Right ventricle myocardium superior (tissue), 1 donor: Measurements from ENCODE around the gene CARMIL3. TPM values are rescaled to one million over a fixed set of nuclear protein-coding genes. Genes with fewer than 3 reads are reported as not detected.

Source experiments
- ATAC-seq: fragments of 200-7000 bp; cut with Tn5 transposase; one replicate; pipeline ENCODE4 v1.9.1; 2020; ENCODE audit warnings: mild to moderate bottlenecking; ENCODE audit not compliant: poor library complexity
- DNase-seq: peaks from one replicate; pipeline ENCODE4 v3.0.0-alpha.2; 2020
- intact Hi-C: fragments of 100-400 bp; cut with DNase I; formaldehyde crosslinking; loops from one replicate; pipeline ENCODE4 v1.11.2; 2022
- total RNA-seq: library from RNA; stranded (reverse); fragmentation: NEBNext Ultra II Directional; extraction: Animal tissue kit (Norgen Biotek cat#: 25700); gene quantifications from one replicate; pipeline ENCODE4 v1.2.1, GENCODE V29; 2021
- donor health status: DM: no; HTN: yes; CAD: no; lungs with severe emphysema.

CARMIL3 gene
- total RNA-seq, 1 donor from 2014 or later, result 0.08 TPM

DNA sequence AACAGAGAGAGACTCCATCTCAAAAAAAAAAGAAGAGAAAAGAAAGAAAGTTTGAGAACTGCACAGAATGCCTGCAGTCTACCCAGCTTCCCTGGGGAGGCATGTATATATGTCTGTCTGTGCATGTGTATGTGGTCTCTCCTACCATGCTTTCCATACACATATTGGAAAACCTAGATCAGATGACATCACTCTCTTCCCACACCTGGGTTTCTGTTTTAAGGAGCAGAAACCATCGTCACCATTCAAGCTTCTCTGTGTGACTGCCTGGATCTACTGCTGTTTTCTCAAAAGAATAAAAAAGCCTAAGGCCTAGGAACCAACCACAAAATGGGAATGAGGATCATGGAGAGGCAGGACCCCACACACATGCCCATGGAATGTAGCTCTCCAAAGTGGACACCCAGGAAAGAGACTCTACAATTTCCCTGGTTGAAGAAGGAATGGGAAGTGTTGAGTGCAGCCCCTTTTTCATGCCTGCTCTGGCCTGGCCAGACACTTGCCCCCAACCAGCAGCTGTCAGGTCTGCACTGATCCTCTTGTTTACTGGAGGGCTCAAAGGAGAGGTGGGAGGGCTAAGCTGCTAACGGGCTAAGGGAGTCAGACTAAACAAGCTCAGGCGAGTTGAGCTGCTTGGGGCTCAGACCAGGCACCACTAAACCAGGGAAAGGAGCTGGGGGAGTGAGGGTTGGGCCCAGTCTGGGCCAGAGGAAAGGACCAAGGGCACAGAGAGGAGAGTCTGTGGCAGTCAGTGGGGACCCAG is 34.6 kb downstream of the CARMIL3 start:
- ATAC-seq, result no peak
- intact Hi-C loops, result loop anchor here (10.0 kb wide), 1 partner anchor 102 kb away; the partner anchor contains the start of gene DHRS4L2
- no peak for DNase-seq

- ATAC-seq (no peak), DNase-seq (no peak)
- intact Hi-C loops, result loop anchor here (10.0 kb wide), 1 partner anchor 102 kb away; the partner anchor contains the start of gene DHRS4L2
These were observed 35.2 kb downstream of the CARMIL3 start for GRCh38 chr14:24087004-24087403.

GRCh38 chr14:24088095-24088494 is 36.3 kb downstream of the CARMIL3 start:
- ATAC-seq, result no peak
- intact Hi-C loops, result loop anchor here (10.0 kb wide), 1 partner anchor 103 kb away; the partner anchor contains the start of gene DHRS4L2
- DNase-seq, result no peak

DNA sequence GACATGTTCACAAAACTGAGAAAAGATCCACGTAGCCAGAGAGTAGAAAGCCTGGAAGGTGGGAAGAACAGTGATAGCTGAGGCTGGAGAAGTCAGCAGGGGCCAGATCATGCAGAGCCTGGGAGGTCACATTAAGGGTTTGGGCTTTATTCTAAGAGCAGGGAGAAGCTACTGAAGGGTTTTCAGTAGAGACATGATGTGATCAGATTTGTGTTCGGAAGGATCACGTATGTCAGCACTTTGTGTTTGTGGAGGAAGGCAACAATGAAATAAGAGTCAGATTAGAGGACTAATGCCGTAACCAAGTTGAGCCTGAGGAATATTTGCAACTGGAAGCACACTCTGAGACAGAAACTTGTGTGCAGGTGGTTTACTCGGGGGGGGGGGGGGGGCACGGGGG is 38.1 kb downstream of the CARMIL3 start:
- intact Hi-C loops, result loop anchor here (2.0 to 10.0 kb wide), 3 partner anchors 33 to 105 kb away; partner anchors contain the start of gene DHRS4L2
- DNase-seq (no peak), ATAC-seq (no peak)

DNA sequence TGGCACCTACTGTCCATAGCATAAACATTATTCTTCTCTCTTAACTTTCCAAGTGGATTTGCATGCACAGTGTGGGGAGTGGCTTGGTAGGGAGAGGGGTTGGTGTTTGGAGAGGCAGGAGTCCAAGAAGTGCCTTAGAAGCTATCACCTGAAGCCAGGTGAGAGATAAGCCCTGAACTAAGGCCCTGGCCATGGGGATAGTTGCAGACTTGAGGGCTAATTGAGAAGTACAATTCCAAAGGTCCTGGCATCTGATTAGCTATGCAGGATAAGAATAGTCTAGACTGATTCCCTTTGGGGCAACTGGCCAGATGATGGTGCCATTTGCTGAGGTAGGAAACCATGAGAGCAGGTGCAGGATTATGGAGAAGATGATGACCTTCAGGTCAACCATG is 40.3 kb downstream of the CARMIL3 start:
- intact Hi-C loops, result loop anchor here (5.0 kb wide), 1 partner anchor 35 kb away; no protein-coding TSS in a partner anchor
- no peak for ATAC-seq

DNA sequence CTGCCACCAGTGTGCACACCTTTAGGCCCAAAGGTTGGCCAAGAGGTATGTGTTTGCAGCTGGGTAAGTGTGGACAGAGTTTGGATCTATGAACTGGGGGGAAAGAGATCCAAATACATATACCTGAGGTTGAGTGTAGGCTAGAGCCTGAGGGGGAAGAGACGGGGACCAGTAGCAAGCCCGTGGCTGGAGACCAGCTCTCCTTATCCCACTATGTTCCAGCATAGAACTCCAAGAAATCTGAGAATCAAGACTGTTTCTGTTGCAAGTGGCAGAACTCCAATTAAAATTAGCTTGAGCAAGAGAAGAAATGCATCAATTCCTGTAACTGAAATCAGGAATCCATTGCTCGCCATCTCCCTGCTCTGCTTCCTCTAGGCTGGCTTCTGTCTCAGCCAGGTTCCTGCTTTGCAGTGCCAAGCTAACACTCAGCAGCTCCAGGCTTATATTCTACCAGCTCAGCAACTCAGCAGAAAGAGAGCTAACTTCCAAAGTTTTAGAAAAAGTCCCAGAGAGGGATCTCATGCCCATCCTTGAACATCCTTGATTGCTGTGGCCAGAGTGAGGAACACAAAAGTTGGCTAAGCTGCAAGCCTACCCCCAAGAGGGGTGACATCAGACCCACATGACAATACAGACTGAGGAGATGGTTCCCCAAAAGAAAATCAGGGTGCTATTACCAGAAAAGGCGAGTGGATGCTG is 40.8 kb downstream of the CARMIL3 start:
- no peak for ATAC-seq
- intact Hi-C loops, result loop anchor here (5.0 kb wide), 1 partner anchor 35 kb away; no protein-coding TSS in a partner anchor
- no peak for DNase-seq

More for the DNA sequence above, 40.3 kb downstream of the CARMIL3 start:
- DNase-seq, result no peak

DNA sequence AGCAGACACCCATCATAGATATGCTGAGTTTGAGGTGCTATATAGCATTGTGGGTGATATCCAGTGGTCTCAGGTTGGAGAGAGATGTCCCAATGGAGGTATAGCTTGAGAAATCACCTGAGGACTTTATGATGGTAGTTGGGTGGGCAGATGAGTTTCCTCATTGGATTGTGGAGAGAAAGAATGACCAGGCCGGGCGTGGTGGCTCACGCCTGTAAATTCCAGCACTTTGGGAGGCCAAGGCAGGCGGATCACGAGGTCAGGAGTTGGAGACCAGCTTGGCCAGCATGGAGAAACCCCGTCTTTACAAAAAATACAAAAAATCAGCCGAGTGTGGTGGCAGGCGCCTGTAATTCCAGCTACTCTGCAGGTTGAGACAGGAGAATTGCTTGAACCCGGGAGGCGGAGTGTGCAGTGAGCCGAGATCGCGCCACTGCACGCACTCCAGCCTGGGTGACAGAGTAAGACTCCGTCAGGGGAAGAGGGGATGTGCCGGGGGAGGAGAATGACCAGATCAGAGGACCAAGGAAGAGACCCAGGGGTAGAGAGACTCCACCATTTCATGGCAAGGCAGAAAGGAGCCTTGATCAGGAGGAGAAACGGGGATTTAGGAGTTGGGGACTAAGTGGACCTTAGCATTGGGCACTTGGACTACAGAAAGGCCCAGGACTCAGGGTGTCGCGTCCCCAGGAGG is 41.5 kb downstream of the CARMIL3 start:
- ATAC-seq (no peak), DNase-seq (no peak)
- intact Hi-C loops, result loop anchor here (5.0 kb wide), 1 partner anchor 36 kb away; no protein-coding TSS in a partner anchor

DNA sequence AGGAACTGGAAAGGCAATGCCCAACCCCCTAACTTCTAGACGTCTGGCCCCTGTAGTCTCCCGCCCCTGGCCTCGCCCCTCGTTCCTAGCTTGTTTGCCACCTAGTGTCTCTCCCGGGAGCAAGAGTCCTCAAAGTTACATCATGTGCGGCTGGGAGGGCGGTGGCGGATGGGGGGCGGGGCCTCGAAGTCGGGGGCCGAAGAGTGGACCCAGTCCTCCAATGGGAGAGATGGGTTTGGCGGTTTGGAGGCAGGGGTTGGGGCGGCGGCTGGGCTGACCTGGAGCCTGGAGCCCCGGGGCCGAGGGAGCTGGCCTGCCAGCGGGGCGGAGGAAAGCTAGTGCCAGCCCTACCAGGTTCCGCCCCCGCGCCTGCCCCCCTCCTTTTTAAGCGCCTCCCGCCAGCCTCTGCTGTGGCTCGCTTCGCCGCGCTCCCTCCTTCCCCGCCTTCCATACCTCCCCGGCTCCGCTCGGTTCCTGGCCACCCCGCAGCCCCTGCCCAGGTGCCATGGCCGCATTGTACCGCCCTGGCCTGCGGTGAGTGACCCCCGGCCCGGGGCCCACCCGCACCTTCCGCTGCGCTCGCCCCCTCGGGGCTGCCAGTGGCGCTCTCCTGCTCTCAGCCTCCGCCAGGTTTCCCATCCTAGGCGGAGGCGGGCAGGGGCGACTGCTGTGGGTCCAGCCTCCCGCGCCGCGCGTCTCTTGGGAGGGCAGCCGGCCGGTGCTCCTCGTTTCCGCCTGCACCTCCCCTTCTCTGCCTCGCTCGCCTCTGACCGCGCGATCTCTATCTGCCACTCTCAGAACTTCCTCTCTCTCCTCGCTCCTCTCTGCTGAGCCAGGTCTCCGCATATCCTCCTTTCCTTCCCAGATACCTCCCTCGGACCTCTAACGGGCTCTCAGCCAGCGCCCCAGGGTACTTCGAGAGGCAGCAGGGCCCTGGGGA is 42.4 kb downstream of the CARMIL3 start, which contains the start of gene PCK2:
TSS of gene PCK2 (plus strand) at position 411 of the 940 bp plus-strand sequence. CDS start at position 506, 95 bp downstream.
- peak; percentile 95 for DNase-seq
- ATAC-seq, result peak; percentile 91
- intact Hi-C loops, result loop anchor here (5.0 kb wide), 1 partner anchor 37 kb away; no protein-coding TSS in a partner anchor

- ATAC-seq (no peak), DNase-seq (no peak)
- intact Hi-C loops, result loop anchor here (5.0 kb wide), 1 partner anchor 38 kb away; no protein-coding TSS in a partner anchor
These were observed 43.0 kb downstream of the CARMIL3 start for GRCh38 chr14:24094841-24095270.

- ATAC-seq, result no peak
- intact Hi-C loops, result no loop called here
- DNase-seq, result peak; percentile 72
These were observed 43.7 kb downstream of the CARMIL3 start for GRCh38 chr14:24095271-24096068.

DNA sequence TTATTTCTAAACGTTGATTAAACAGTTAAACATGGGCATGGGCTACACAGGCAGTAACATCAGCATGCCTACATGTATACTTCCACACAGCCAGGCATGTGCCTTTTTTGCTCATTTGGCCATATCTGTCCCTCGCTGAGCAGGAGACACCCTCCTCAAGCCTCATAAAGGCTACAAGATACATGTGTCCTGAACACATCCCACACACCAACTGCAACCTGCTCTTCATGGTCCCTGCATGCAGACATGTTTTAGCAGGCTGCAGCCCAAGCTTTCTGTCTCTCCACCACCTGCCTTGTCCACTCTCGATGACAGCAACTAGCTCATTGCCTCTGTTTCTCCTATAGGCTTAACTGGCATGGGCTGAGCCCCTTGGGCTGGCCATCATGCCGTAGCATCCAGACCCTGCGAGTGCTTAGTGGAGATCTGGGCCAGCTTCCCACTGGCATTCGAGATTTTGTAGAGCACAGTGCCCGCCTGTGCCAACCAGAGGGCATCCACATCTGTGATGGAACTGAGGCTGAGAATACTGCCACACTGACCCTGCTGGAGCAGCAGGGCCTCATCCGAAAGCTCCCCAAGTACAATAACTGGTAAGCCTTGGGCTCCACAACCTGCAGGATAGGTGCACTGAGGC is 44.9 kb downstream of the CARMIL3 start:
- ATAC-seq (no peak), DNase-seq (no peak)
- intact Hi-C loops, result no loop called here

GRCh38 chr14:24098229-24098926 is 46.6 kb downstream of the CARMIL3 start:
- intact Hi-C loops, result no loop called here
- ATAC-seq, result no peak
- DNase-seq, result no peak

GRCh38 chr14:24098927-24099813 is 47.4 kb downstream of the CARMIL3 start:
- intact Hi-C loops, result no loop called here
- no peak for DNase-seq
- ATAC-seq, result no peak

DNA sequence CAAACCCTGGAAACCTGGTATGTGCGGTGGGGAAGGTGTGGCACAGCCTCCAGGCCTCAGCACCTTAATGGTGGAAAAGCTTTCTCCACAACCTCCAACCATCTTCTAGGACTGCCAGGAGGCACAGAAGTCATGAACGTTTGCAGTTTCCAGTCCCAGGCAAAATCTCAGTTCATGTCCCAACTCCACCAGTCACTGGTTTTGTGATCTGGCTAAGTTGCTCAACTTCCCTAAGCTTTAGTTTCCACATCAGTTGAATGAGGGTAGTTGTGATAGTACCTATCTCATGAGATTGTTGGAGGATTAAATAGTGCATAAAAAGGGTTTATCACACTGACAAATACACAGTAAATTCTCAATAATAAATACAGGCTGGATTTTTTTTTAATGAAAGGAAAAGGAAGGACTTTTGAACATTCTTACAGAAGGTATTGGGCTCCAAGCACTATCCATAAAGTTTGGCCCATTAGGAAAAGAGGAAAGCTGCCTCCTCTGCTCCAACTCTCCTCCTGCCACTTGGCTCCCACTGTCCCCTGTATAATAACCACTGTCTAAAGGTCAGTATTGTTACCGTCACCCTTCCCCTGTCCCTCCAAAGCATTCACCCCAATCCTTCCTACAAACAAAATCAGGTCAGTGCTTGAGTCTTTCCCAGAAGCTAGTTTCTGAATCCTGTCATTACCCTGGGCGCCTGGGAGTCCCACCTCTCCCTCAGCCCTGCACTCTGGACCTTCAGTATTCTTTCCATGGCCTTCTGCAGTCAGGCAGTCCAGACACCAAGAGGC is 48.6 kb downstream of the CARMIL3 start:
- no peak for DNase-seq
- no peak for ATAC-seq
- intact Hi-C loops, result no loop called here
